Neural progenitor cell (in vitro differentiated cells): ENCODE results near the gene CDSN. TPM values are rescaled to one million over a fixed set of nuclear protein-coding genes. Genes with fewer than 3 reads are reported as not detected.

ENCODE experiments used
- DNase-seq: peaks from one replicate; pipeline ENCODE4 v3.0.0-alpha.2; 2016; ENCODE audit warnings: low spot score
- H2AFZ ChIP-seq: fragments of 200-600 bp; sonication (generic); replicated peaks from 2 replicates; pipeline ENCODE4 v1.6.1; 2016; ENCODE audit warnings: antibody characterized with exemption
- H3F3A ChIP-seq: fragments of 200-600 bp; sonication (generic); 2 replicates; pipeline ENCODE4 v1.6.1; 2016; ENCODE audit warnings: antibody characterized with exemption, low read depth
- H3K27ac ChIP-seq: fragments of 200-600 bp; sonication (generic); 2 replicates; pipeline ENCODE4 v1.5.1; 2016; ENCODE audit warnings: mild to moderate bottlenecking
- H3K27me3 ChIP-seq: fragments of 200-600 bp; sonication (generic); 2 replicates; pipeline ENCODE4 v1.6.1; 2016; ENCODE audit warnings: mild to moderate bottlenecking, moderate library complexity
- H3K36me3 ChIP-seq: fragments of 200-600 bp; sonication (generic); 2 replicates; pipeline ENCODE4 v1.5.1; 2016
- H3K4me1 ChIP-seq: fragments of 200-600 bp; sonication (generic); 2 replicates; pipeline ENCODE4 v1.6.1; 2016; ENCODE audit warnings: mixed run types
- H3K4me2 ChIP-seq: fragments of 200-600 bp; sonication (generic); 2 replicates; pipeline ENCODE4 v1.6.1; 2016
- H3K4me3 ChIP-seq: fragments of 200-600 bp; sonication (generic); 2 replicates; pipeline ENCODE4 v1.5.1; 2016
- H3K79me2 ChIP-seq: fragments of 200-600 bp; sonication (generic); 2 replicates; pipeline ENCODE4 v1.6.1; 2016; ENCODE audit warnings: low read depth
- H3K9ac ChIP-seq: fragments of 200-600 bp; sonication (generic); 2 replicates; pipeline ENCODE4 v1.6.1; 2016
- H3K9me3 ChIP-seq: fragments of 200-600 bp; sonication (generic); 2 replicates; pipeline ENCODE4 v1.5.1; 2016; ENCODE audit warnings: low read depth
- H4K20me1 ChIP-seq: fragments of 200-600 bp; sonication (generic); 2 replicates; pipeline ENCODE4 v1.6.1; 2016; ENCODE audit warnings: low read depth
- H3K27ac Mint-ChIP-seq: 3 replicates; pipeline ENCODE4 v1.8.0; 2021; ENCODE audit warnings: mixed read lengths
- H3K27me3 Mint-ChIP-seq: 2 replicates; pipeline ENCODE4 v1.8.0; 2022; ENCODE audit warnings: low read depth, mild to moderate bottlenecking, inconsistent platforms, moderate library complexity, mixed read lengths; ENCODE audit not compliant: insufficient read depth
- H3K36me3 Mint-ChIP-seq: 3 replicates; pipeline ENCODE4 v1.8.0; 2021; ENCODE audit warnings: mixed read lengths
- H3K4me1 Mint-ChIP-seq: 3 replicates; pipeline ENCODE4 v1.8.0; 2021; ENCODE audit warnings: mixed read lengths
- H3K4me3 Mint-ChIP-seq: 3 replicates; pipeline ENCODE4 v1.8.0; 2021; ENCODE audit warnings: mild to moderate bottlenecking, moderate library complexity, mixed read lengths
- H3K9me3 Mint-ChIP-seq: 3 replicates; pipeline ENCODE4 v1.8.0; 2020; ENCODE audit warnings: mixed read lengths
- EZH2 ChIP-seq: fragments of 200-600 bp; sonication (generic); IDR thresholded peaks from 2 replicates; pipeline ENCODE4 v1.6.1; 2017; ENCODE audit warnings: antibody characterized with exemption, mild to moderate bottlenecking, moderate library complexity
- EZH2phosphoT487 ChIP-seq: fragments of 200-600 bp; sonication (generic); IDR thresholded peaks from 2 replicates; pipeline ENCODE4 v1.6.1; 2017; ENCODE audit warnings: antibody characterized with exemption
- total RNA-seq: library from RNA; depleted of rRNA; stranded (reverse); fragments of >200 nt; gene quantifications from 2 replicates; pipeline ENCODE4 v1.2.3, GENCODE V29; 2015; ENCODE audit warnings: low replicate concordance
- TF ChIP-seq, protein P1 (sequence below): fragments of 200-600 bp; sonication (generic); IDR thresholded peaks from 2 replicates; pipeline ENCODE4 v1.5.1; 2017; ENCODE audit warnings: antibody characterized with exemption, mild to moderate bottlenecking

CDSN gene
- total RNA-seq, 1 donor from 2014 or later: not detected

DNA sequence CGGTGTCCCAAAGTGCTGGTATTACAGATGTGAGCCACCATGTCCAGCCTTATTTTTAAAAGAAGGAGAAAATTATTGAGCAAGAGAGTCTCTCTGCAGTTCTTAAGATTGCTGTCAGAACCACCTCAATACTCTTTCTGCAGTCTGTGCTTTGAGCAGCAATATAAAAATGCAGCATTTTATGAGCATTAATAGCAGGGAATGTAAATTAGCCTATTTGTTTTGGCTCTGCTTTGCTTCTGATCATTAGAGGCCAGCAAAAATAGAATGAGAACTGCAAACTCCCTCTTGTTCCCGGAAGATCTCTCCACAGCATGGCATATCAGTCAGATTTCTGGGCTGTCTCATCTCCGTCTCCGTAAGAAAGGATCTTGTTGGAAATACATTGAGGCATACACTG lies 43.6 kb downstream of the CDSN start:
- Histone ChIP-seq H3K4me2 (no peak overlapping the region), H3K27ac (no peak overlapping the region), H3K9me3 (no peaks in the 10 kb centered on the region), H3K36me3 (no peaks in the 10 kb centered on the region), H2AFZ (no peak overlapping the region), H3K27me3 (no peaks in the 10 kb centered on the region), H3K79me2 (no peaks in the 10 kb centered on the region), H3F3A (no peaks in the 10 kb centered on the region), H3K4me3 (no peak overlapping the region), H4K20me1 (no peaks in the 10 kb centered on the region), H3K9ac (no peak overlapping the region), H3K4me1 (peaks cover 4% of the 10 kb centered on the region)
- Mint-ChIP-seq H3K4me1 (peaks cover 19% of the 10 kb centered on the region), H3K27me3 (peaks cover 3% of the 10 kb centered on the region), H3K4me3 (no peak overlapping the region), H3K27ac (no peak overlapping the region), H3K9me3 (no peaks in the 10 kb centered on the region), H3K36me3 (no peaks in the 10 kb centered on the region)
- no peak for DNase-seq
- TF ChIP-seq EZH2: no peak
- no peak for TF ChIP-seq EZH2phosphoT487
- TF ChIP-seq, protein P1, sequence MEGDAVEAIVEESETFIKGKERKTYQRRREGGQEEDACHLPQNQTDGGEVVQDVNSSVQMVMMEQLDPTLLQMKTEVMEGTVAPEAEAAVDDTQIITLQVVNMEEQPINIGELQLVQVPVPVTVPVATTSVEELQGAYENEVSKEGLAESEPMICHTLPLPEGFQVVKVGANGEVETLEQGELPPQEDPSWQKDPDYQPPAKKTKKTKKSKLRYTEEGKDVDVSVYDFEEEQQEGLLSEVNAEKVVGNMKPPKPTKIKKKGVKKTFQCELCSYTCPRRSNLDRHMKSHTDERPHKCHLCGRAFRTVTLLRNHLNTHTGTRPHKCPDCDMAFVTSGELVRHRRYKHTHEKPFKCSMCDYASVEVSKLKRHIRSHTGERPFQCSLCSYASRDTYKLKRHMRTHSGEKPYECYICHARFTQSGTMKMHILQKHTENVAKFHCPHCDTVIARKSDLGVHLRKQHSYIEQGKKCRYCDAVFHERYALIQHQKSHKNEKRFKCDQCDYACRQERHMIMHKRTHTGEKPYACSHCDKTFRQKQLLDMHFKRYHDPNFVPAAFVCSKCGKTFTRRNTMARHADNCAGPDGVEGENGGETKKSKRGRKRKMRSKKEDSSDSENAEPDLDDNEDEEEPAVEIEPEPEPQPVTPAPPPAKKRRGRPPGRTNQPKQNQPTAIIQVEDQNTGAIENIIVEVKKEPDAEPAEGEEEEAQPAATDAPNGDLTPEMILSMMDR: no peak

DNA sequence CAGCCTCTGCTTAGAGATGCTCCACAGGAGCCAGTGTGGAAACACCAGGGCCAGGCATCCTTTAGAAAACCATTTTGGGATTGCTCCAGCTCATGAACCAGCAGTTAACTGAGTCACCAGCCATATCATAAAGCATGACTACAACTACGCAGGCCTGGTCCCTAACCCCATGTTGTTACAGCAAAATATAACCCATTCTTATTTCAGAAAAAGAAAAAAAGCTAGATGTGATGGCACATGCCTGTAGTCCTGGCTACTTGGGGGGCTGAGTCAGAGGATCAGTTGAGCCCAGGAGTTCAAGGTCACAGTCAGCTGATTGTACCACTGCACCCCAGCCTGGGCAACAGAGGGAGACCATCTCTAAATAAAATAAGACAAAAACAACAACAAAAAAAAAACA lies 44.7 kb downstream of the CDSN start:
- H3K36me3 ChIP-seq: no peaks in the 10 kb centered on the region
- no peak overlapping the region for H3K9ac ChIP-seq
- no peaks in the 10 kb centered on the region for H3K79me2 ChIP-seq
- Mint-ChIP-seq H3K27ac (no peak overlapping the region), H3K27me3 (peaks cover under 1% of the 10 kb centered on the region), H3K9me3 (no peaks in the 10 kb centered on the region), H3K4me1 (peaks cover 27% of the 10 kb centered on the region), H3K36me3 (no peaks in the 10 kb centered on the region), H3K4me3 (no peak overlapping the region)
- H3K4me1 ChIP-seq: peaks cover 9% of the 10 kb centered on the region
- TF ChIP-seq, protein P1: no peak
- no peak for TF ChIP-seq EZH2phosphoT487
- no peak for TF ChIP-seq EZH2
- no peaks in the 10 kb centered on the region for H4K20me1 ChIP-seq
- H3F3A ChIP-seq: peaks cover 7% of the 10 kb centered on the region
- no peaks in the 10 kb centered on the region for H3K27me3 ChIP-seq
- no peak overlapping the region for H2AFZ ChIP-seq
- no peak overlapping the region for H3K4me3 ChIP-seq
- H3K27ac ChIP-seq: no peak overlapping the region
- H3K4me2 ChIP-seq: no peak overlapping the region
- DNase-seq: no peak
- no peaks in the 10 kb centered on the region for H3K9me3 ChIP-seq

DNA sequence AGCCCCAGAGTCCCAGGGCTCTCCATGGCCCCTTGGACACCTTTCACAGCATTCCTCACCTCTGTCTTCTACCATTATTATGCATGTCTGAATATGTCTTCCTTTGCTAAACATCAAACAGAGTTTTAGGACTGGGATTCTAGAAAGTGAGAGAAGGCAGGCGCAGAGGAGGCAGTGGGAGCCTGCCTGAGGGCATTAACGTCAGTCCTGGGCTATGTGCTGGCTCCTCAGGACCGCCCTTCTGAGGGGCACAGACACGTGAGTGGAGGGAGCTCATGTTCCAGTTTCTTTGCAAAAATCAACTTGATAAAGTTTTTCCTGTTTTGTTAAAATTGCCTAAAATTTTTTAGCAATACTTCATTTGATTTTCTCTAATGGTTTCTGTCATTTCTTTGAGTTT lies 45.8 kb downstream of the CDSN start:
- Mint-ChIP-seq H3K36me3 (no peaks in the 10 kb centered on the region), H3K27ac (peak overlapping the region; percentile 86), H3K4me3 (no peak overlapping the region), H3K4me1 (peaks cover 33% of the 10 kb centered on the region), H3K9me3 (no peaks in the 10 kb centered on the region), H3K27me3 (no peaks in the 10 kb centered on the region)
- H4K20me1 ChIP-seq: no peaks in the 10 kb centered on the region
- H2AFZ ChIP-seq: no peak overlapping the region
- no peaks in the 10 kb centered on the region for H3K9me3 ChIP-seq
- peaks cover 7% of the 10 kb centered on the region for H3K4me1 ChIP-seq
- H3K9ac ChIP-seq: no peak overlapping the region
- H3K4me3 ChIP-seq: no peak overlapping the region
- no peak overlapping the region for H3K27ac ChIP-seq
- H3F3A ChIP-seq: peaks cover 18% of the 10 kb centered on the region
- H3K79me2 ChIP-seq: no peaks in the 10 kb centered on the region
- no peak overlapping the region for H3K4me2 ChIP-seq
- no peaks in the 10 kb centered on the region for H3K36me3 ChIP-seq
- no peaks in the 10 kb centered on the region for H3K27me3 ChIP-seq
- DNase-seq: no peak
- TF ChIP-seq EZH2: no peak
- no peak for TF ChIP-seq EZH2phosphoT487
- TF ChIP-seq, protein P1: no peak
